Stimulated activated CD4-positive, alpha-beta T cell treated with anti-CD3 and anti-CD28 coated beads, Interleukin-1b, Interleukin-23, amount 100 ng/mL, for 48 hours (primary cell): ENCODE data around the gene PRIMPOL.
"Not testable (repeated sequence)": the region's sequence is repeated elsewhere in the genome, so short reads cannot be mapped to it uniquely, and the experiment has no call there.

ENCODE experiments used
- DNase-seq: peaks from one replicate; pipeline ENCODE4 v3.0.0-alpha.2; 2020

The PRIMPOL gene, protein sequence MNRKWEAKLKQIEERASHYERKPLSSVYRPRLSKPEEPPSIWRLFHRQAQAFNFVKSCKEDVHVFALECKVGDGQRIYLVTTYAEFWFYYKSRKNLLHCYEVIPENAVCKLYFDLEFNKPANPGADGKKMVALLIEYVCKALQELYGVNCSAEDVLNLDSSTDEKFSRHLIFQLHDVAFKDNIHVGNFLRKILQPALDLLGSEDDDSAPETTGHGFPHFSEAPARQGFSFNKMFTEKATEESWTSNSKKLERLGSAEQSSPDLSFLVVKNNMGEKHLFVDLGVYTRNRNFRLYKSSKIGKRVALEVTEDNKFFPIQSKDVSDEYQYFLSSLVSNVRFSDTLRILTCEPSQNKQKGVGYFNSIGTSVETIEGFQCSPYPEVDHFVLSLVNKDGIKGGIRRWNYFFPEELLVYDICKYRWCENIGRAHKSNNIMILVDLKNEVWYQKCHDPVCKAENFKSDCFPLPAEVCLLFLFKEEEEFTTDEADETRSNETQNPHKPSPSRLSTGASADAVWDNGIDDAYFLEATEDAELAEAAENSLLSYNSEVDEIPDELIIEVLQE

DNA sequence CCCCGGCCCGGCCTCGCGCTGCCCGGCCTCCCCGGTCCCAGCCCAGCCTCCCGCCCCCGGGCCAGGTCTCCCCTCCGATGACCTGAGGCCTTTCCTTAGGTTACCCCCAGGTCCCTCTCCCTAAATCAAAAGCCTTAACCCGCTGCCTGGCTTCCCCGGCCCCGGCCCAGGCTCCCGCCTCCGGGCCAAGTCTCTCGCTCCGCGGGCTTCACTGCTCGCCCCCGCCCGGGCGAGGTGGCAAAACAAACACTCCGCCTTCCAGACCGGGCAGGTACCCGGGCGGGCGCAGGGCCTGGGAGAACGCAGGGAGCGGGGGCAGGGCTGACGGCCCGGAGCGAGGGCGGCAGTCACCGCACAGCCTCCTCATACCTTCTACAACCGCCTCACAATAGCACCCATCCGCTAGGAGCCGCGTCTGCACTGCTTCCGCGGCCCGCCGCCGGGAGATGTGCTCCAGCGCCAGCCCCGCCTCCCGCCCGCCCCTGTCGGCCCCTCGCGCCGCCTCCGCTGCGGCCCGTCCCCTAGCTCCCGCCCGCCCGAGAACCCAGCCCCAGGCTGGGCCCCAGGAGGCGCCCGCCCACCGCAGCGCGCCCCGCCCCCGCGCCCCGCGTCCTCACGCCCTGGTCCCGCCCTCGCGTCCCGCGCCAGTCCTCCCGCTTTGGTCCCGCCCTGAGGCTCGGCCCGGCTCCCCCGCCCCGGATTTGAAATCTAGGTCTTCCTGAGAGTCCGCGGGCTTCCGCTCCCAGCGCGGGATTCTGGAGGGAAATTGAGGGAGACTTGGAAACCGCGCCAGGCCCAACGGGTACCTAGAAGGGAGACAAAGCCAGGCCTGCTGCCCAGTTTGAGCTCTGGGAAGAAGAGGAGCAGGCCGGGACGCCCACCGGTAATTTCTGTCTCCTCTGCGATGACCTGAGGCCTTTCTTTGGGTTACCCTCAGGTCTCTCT, at the start of gene PRIMPOL, which contains the start of gene CASP3:
TSS of gene PRIMPOL (plus strand) at position 713 of the 945 bp plus-strand sequence. CDS start 7,403 bp downstream, outside the sequence.
TSS of gene CASP3 (minus strand) at position 422 of the 945 bp plus-strand sequence. CDS start 10,994 bp downstream, outside the sequence.
- peak; percentile 94 for DNase-seq

DNA sequence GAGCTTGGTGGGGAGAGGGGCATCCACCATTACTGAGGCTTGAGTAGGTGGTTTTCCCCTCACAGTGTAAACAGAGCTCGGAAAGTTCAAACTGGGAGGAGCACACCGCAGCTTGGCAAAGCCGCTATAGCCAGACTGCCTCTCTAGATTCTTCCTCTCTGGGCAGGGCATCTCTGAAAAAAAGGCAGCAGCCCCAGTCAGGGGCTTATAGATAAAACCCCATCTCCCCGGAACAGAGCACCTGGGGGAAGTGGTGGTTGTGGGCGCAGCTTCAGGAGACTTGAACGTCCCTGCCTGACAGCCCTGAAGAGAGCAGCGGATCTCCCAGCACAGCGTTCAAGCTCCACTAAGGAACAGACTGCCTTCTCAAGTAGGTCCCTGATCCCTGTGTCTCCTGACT, 48.6 kb upstream of the PRIMPOL start:
- DNase-seq: not testable (repeated sequence)

DNA sequence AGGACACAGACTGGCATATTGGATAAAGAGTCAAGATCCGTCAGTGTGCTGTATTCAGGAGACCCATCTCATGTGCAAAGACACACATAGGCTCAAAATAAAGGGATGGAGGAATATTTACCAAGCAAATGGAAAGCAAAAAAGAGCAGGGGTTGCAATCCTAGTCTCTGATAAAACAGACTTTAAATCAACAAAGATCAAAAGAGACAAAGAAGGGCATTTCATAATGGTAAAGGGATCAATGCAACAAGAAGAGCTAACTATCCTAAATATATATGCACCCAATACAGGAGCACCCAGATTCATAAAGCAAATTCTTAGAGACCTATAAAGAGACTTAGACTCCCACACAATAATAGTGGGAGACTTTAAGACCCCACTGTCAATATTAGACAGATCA, 46.7 kb upstream of the PRIMPOL start:
- not testable (repeated sequence) for DNase-seq

DNA sequence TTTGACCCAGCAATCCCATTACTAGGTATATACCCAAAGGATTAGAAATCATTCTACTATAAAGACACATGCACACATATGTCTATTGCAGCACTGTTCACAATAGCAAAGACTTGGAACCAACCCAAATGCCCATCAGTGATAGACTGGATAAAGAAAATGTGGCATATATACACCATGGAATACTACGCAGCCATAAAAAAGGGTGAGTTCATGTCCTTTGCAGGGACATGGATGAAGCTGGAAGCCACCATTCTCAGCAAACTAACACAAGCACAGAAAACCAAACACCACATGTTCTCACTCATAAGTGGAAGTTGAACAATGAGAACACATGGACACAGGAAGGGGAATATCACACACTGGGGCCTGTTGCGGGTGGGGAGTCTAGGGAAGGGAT, 42.1 kb upstream of the PRIMPOL start:
- not testable (repeated sequence) for DNase-seq

- DNase-seq: no peak
Measured at GRCh38 chr4:184612074-184612473, 37.5 kb upstream of the PRIMPOL start.

- no peak for DNase-seq
Measured at GRCh38 chr4:184613405-184613804, 36.1 kb upstream of the PRIMPOL start.

GRCh38 chr4:184614509-184614908, 35.0 kb upstream of the PRIMPOL start:
- no peak for DNase-seq

DNA sequence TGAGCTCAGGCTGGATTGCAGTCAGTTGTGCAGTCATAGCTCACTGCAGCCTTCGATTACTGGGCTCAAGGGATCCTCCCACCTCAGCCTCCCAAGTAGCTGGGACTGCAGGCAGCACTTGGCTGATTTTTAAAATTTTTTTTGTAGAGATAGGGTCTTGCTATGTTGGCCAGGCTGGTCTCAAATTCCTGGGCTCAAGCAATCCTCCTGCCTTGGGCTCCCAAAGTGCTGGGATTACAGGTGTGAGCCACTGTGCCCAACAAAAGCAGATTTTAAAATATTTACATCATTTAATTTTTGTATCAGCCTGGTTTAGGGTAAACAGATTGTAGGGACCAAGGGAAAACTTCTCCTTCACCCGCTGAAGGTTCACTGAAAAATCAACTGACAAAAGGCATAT, 33.4 kb upstream of the PRIMPOL start:
- not testable (repeated sequence) for DNase-seq

DNA sequence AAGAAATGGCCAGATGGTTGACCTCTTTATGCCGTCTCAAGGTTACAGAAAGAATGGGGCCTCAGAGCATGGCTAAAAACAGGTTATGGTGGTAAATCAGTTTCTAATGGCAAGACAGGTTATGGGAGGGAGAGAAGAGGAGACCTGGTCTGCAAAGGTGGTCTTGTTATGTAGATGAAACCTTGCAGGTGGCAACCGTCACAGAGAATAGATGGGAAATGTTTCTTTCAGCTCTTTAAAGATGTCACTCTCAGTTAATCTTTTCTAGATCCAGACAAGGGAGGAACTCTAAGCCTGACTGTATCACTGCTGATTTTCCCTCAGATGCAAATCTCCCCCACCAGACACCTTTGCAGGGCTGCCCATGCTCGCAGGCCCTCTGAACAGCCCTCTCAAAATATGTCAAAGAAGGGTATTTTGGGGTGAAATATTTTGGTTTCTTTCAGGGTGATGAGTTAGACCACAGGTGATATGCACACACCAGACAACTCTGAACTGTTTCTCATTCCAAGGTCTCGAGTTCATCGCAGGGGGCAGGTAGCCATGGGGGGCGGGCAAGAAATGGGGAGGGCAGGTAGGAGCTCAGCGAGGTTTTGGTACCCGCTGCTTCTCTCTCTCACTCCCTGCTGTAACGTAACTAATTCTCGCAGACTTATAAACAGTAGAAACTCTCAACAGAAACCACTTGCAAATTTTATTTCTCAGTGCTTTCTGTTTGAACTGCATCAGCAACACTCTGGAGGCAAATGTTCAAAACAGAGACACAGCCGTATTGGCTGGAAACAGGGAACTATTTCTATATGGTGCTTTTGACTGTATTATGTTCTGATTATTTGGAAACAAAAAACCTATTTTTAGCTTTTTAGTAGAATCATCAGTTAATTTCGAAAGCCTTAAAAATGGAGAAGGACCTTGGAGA, 32.6 kb upstream of the PRIMPOL start:
- DNase-seq: no peak

- no peak for DNase-seq
Measured at GRCh38 chr4:184617600-184618196, 31.8 kb upstream of the PRIMPOL start.

GRCh38 chr4:184620212-184620867, 29.2 kb upstream of the PRIMPOL start:
- DNase-seq: no peak

DNA sequence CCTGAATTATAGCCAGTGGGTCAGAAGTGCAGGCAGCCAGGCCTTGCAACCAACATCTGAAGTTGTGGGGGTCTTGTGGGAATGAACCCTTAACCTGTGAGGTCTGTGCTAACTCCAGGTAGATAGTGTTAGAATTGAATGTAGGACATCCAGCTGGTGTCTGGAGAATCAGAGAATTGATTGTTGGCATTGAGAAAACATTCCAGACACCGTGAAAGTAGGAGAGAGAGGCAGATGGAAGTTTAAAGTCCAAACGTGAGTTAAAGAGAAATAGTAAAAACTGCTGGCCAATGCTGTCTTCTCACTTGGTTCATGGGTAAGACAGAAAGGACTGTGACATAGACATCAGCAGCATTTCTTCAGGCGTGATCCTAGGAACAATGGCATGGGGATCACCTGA, 28.0 kb upstream of the PRIMPOL start:
- DNase-seq: no peak

- DNase-seq: not testable (repeated sequence)
Measured at GRCh38 chr4:184624504-184624903, 25.0 kb upstream of the PRIMPOL start.

- DNase-seq: no peak
Measured at GRCh38 chr4:184624972-184625554, 24.5 kb upstream of the PRIMPOL start.

DNA sequence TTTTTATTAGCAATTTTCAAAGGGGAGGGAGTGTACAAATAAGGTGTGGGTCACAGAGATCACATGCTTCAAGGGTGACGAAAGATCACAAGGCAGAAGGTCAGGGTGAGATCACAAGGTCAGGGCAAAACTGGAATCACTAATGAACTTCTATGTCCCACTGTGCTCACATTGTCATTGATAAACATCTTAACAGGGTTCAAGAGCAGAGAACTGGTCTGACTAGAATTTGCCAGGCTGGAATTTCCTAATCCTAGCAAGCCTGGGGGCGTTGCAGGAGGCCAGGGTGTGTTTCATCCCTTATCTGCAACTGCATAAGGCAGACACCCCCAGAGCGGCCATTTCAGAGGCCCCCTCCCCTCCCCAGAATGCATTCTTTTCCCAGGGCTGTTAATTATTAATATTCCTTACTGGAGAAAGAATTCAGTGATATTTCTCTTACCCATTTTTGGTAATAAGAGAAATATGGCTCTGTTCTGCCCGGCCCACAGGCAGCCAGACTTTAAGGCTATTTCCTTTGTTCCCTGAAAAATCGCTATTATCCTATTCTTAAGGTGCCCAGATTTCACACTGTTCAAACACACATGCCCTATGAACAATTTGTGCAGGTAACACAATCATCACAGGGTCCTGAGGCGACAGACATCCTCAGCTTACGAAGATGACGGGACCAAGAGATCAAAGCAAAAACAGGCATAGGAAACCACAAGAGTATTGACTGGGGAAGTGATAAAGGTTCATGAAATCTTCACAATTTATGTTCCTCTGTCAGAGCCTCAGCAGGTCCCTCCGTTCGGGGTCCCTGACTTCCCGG, 23.5 kb upstream of the PRIMPOL start:
- DNase-seq: not testable (repeated sequence)

- DNase-seq: no peak
Measured at GRCh38 chr4:184628103-184628502, 21.4 kb upstream of the PRIMPOL start.

GRCh38 chr4:184632842-184633241, 16.7 kb upstream of the PRIMPOL start:
- DNase-seq: no peak

DNA sequence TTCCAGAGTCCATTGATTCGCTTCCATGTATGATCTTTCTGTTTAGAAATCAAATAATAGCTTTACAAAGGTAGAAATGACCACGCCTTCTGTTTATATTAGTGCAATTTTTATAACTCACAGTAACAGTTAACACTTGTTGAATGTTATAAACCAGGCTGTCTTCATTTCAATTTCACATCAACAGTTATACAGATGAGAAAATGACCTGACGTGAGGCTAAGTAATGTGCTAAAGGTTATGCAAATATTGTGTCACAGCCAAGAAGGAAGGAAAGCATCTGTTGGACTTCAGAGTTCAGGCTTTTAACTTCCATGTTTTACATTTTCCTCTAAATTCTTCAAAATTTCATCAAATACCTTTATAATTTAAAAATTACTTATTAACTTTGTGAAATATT, 14.2 kb upstream of the PRIMPOL start:
- no peak for DNase-seq

GRCh38 chr4:184636144-184636543, 13.4 kb upstream of the PRIMPOL start:
- DNase-seq: no peak

GRCh38 chr4:184636897-184637296, 12.6 kb upstream of the PRIMPOL start:
- no peak for DNase-seq
